Thyroid gland (tissue), 4 donors: ENCODE measurements around the gene C11orf24.

ENCODE experiments used
- CTCF ChIP-seq, 6 experiments: fragments of 200-600 bp in 3 of 6; fragments of 450-650 bp in 3 of 6; sonication (generic) in 3 of 6; IDR thresholded peaks; one replicate each; pipeline ENCODE4 v1.5.1; 2016 to 2019; ENCODE audit warnings: antibody characterized with exemption in 6 of 6, mild to moderate bottlenecking in 2 of 6, inconsistent platforms in 1 of 6, moderate library complexity in 1 of 6
- POLR2A ChIP-seq, 2 donors: fragments of 450-650 bp; IDR thresholded peaks; one replicate each; pipeline ENCODE4 v1.6.1; 2017; ENCODE audit warnings: antibody characterized with exemption in 2 of 2, mild to moderate bottlenecking in 2 of 2, moderate library complexity in 1 of 2

GRCh38 chr11:68255526-68255925 lies 16.2 kb downstream of the C11orf24 start:
- TF ChIP-seq CTCF (IDR thresholded peaks at IDR 0.05) (no peak), POLR2A (IDR thresholded peaks at IDR 0.05) (no peak)
